ENCODE results near the gene METTL1. TPM values are rescaled to one million over a fixed set of nuclear protein-coding genes. Genes with fewer than 3 reads are reported as not detected.

Gene METTL1
- total RNA-seq: 6.7 and 8.0 TPM in 2 replicates

DNA sequence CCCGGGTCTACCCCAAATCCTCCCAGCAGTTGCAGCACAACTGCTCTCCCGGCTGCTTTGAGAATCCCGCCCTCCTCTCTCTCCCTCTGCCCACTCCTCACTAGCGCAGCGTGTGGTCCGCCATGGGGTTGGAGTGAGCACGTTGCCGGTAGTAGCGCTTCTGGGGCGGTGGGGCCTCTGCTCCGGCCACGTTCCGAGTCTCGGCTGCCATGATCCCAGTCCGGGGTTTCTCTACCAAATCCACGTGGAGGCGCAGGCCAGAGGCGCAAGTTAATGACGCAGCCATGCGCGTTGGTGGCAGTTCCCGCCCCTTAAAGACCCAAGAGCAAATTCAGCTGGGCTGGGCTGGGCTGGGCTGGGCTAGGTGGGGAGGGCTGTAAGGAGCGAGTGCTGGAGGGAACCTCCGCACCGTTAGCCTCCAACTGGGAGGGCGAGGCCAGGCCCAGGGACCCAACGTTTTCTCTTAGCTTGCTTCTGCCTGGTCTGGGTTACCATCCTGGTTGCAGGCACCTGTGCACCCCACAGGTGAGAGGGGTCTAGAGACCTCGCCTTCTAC lies at the start of gene METTL1:
Gene METTL1, minus strand, starts transcription at position 233 of the 556 bp plus-strand sequence. Its CDS starts 22 bp downstream, at position 211.

DNA sequence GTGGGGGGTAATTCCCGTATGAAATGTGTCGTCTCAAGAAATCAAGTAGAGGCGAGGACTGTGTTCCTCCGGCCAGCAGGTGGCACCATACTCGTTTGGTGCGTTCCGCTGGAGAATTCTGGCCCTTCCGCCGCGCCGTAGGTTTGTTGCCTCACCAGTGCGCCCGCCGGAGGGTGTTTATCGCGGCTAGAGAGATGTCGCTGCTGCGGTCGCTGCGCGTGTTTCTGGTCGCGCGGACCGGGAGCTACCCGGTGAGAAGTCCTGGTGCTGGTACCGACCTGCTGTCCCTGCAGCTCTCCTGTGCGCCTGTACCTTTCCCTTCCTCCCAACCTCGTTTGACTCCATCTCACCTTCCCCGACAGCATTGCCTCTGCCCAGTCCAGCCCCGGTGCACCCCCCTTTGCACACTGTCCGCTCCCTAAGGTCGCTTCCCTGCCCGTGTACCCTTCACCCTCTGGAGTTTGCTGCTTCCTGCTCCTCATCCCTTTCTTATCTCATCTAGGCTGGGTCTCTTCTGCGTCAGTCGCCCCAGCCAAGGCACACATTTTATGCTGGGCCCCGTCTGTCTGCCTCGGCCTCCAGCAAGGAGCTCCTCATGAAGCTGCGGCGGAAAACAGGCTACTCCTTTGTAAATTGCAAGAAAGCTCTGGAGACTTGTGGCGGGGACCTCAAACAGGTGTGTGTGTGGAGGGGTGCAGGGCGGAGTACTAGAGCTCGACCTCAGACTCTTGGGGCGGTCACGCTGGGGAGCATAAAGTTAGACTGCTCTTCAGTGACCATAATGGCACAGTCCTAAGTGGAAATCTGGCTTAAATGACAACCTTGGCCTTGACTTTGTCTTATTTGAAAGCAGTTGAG lies 10.9 kb upstream of the METTL1 start, which contains the start of gene TSFM:
Gene TSFM, plus strand, starts transcription at position 180 of the 858 bp plus-strand sequence. Its CDS starts 15 bp downstream, at position 195.

DNA sequence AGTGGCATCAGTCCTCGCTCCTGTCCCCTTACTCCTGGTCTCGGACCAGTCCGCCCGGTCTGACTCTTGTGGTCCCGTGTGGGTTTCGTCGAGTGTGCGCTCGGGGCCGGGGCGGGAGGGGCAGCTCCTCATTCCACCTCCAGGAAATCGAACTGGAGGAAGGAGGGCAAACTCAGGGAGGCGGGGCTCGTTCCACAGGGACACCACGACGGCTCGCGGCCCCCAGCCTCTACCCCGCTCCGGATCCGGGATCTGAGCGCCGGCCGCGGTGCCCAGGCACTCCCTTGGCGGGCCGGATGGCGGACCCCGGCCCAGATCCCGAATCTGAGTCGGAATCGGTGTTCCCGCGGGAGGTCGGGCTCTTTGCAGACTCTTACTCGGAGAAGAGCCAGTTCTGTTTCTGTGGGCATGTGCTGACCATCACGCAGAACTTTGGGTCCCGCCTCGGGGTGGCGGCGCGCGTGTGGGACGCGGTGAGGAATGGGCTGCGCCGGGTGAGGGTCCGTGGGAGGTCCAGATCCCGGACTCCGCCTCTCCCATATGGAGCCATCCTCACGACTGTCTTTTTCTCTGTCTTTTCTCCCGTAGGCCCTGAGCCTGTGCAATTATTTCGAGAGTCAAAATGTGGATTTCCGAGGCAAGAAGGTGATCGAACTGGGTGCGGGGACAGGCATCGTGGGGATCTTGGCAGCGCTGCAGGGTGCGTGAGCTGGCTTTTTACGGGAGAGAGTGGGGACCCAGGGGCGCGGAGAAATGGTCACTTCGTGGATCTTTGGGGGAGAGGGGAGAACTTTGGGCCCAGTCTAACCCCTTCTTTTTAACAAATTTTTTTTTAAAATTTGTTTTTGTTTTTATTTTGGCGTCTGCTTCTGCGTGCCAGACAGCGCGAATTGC lies 771 bp upstream of the METTL1 start, which contains the start of gene EEF1AKMT3:
Gene EEF1AKMT3, plus strand, starts transcription at position 186 of the 894 bp plus-strand sequence. Its CDS starts 111 bp downstream, at position 297.

DNA sequence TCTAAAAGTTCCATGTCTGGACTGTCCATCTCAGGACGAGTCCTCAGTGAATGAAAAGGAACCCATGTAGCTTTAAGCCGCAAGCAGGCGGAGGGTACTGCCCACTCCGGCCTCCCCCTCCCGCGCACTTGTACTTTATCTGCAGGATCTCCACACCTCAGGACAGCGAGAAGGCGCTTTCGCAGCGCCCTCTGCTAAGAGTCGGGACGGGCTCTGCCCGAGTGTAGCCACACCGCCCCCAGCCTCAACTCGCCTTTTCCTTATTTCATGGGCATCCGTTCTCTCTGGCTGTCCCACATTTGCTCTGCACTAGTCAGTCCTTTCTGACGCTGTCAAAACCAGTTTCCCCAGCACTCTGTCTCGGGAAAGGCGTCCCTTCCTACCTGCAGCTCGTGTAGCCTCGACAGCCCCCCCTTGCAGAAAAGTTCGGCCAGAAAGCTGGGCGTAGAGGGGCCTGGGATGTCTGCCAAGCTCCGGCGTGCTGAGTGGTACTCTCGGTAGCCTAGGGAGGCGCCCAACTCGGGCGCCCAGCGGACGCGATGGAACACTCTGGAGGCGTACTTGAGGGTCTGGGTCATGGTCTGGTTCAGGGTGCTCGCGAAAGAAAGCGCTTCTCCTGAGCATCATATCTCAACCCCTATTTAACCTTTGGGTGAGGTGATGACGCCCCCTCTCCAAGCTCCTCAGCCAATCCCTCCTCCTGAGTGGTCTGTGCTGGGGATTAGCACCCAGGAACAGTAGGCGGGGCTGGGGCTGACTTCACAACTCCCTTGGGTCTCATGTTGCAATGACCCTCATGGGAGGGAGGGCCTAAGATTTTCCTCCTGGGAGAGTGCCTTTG lies 5.2 kb downstream of the METTL1 start, which contains the start of gene CYP27B1:
Gene CYP27B1, minus strand, starts transcription at position 615 of the 841 bp plus-strand sequence. Its CDS starts 37 bp downstream, at position 578.

DNA sequence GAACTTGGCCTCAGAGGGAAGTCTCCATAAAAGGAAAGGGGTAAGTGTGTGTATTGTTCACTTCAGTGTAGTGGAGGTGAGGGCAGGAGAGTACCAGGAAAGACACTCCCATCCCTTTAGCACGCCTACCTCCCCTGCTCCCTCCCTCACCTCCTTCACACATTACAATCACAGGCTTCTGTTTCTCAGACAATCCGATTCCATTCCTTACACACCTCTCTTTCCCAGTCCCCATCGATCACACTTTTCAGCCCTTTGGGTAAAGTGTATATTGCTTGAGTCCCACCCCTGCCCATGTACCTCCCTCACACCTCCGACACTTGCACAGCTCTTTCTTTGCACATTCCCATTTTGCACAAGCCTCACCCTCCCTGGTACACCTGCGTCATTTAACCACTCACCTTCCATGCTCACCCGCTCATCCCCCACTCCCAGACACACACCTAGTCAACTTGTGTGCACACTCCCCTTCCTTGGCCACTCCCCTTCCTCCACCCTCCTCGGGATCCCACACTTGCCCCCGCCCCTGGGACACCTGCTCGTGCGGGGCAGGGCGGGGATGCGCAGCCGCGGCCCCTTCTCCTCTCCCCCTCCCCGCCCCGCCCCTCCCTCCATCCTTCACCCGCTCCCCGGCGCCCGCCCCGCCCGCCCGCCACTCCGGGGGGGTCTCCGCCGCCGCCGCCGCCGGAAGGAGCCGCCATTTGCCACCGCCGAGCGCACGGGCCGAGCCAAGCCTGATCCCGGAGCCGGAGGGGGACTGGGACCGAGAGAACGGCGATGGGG lies 17.3 kb downstream of the METTL1 start, which contains the start of gene MARCHF9:
Gene MARCHF9, plus strand, starts transcription at position 693 of the 783 bp plus-strand sequence. CDS start 426 bp downstream, outside the sequence.

DNA sequence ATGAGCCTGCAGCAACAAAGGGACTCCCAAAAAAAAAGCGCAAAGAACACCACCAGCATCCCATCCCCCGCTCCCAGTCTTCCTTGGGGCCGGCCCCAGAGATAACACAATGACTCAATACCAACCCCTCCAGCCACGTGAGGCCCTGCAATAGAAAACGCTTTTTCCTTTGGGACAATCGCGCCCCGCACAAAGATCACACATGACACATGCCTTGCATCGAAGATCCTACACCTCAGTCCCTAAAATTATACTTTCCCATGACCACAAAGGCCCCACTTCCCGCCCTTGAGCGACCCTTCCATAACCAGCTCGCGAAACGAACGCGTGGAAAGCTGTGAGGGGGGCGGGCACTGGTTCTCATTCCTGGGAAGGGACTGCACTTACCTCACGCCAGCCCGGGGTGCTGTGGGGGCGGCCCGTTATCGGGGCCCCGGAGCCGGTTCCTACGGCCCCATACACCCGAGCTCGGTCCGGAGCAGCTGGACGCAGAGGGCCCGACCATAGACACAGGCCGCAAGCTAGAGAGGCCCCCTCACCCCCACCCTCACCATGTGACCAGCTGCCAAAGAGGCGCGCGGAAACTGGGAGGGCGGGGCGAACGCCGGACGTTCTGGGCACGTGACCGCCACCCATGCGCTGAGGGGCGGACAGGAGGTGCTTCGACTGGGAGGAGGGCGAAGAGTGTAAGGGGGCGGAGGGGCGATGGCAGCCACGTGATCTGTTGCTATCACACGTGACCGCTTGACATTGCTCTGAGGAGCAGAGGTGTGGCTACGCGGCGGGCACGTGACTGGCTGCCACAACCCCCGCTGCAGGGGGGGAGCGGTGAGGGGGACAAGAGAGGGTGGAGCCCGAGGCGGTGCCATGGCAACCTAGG lies 19.9 kb downstream of the METTL1 start, which contains the start of gene CDK4:
Gene CDK4, minus strand, starts transcription at position 523 of the 880 bp plus-strand sequence. CDS start 593 bp downstream, outside the sequence.

DNA sequence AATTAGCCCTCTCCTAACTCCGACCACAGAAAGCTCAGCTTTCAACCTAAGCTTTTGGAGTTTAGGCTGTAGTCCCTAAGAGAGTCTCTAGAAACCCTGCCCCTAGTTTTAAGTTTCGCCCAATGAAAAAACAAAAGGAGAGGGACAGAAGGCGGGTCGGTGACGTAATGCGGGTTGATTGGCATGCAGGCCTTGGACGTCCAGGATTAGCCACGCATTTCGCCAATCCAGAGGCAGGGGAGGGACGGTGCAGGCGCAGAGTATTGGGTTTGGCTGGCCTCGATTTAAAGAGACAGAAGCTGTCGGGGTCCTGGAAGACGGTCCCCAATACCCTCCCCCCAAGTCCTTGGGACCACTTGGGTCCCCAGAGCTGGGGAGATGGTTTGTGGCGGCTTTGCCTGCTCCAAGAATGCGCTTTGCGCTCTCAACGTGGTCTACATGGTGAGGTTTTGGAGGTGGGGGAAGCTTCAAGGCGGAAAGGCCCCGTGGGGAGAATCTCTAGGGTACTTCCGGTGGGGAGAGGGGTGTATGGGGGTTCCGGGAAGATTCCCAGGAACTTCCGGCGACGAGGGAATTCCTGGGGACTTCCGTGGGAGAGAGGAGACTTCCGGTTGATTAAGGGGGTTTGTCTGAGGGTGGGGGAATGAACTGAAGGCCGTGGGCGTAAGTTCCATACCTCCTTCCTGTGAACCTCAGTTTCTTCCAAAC lies 27.0 kb downstream of the METTL1 start, which contains the start of gene TSPAN31:
Gene TSPAN31, plus strand, starts transcription at position 263 of the 708 bp plus-strand sequence. Its CDS starts 116 bp downstream, at position 379.

DNA sequence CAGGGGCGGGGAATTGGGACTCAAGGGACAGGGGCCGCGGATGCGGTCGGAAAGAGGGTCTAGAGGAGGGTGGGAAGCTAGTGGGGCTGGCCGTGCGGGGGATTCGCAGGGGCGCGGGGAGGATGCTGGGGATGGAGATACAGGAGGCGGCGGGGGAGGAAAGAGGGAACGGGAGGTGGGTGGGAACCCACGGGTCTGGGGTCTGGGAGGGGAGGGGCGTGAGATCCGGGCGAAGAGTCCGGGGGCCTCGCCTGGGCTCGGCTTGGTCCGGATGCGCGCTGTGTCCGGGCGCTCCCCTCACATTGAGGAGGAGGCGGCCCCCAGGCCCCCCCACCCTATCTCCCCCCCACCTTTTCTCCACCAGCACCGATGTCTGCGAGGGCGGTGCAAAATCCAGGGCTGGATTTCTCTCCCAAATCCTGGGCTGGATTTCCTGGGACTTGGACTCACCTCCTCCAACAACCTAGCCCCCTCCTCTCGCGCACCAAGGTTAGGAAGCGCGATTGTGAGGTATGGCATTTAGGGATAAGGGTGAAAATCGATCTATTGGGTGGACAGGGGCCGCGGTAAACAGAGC lies 33.2 kb downstream of the METTL1 start, which contains the start of gene AGAP2:
Gene AGAP2, minus strand, starts transcription at position 82 of the 577 bp plus-strand sequence. CDS start 496 bp downstream, outside the sequence.

Small RNAs within 50 kb of the gene (small RNA-seq; reads per million reads assigned to genes)
- not detected for gene RNU6-1083P

Other genes starting within 250 kb of the METTL1 start
- 3.8 and 5.2 TPM in 2 replicates for gene MBD6, start 249.3 kb downstream of the METTL1 start, total RNA-seq
- gene DCTN2, start 224.9 kb downstream of the METTL1 start, total RNA-seq: 113 and 132 TPM in 2 replicates
- under 0.01 and 0.22 TPM in 2 replicates for gene KIF5A, start 222.1 kb downstream of the METTL1 start, total RNA-seq
- 23.5 and 26.2 TPM in 2 replicates for gene PIP4K2C, start 180.9 kb downstream of the METTL1 start, total RNA-seq
- 9.4 and 11.2 TPM in 2 replicates for gene DTX3, start 167.3 kb downstream of the METTL1 start, total RNA-seq
- 16.2 and 17.2 TPM in 2 replicates for gene ARHGEF25, start 160.7 kb downstream of the METTL1 start, total RNA-seq
- 1.0 and 2.9 TPM in 2 replicates for gene B4GALNT1, start 138.9 kb downstream of the METTL1 start, total RNA-seq
- 154 and 254 TPM in 2 replicates for gene OS9, start 78.0 kb downstream of the METTL1 start, total RNA-seq
- gene AGAP2, start 33.4 kb downstream of the METTL1 start, total RNA-seq: 0.11 and 0.39 TPM in 2 replicates
- gene TSPAN31, start 27.1 kb downstream of the METTL1 start, total RNA-seq: 71.6 and 76.1 TPM in 2 replicates
- gene CDK4, start 19.8 kb downstream of the METTL1 start, total RNA-seq: 108 and 195 TPM in 2 replicates
- 1.1 and 1.2 TPM in 2 replicates for gene MARCHF9, start 17.0 kb downstream of the METTL1 start, total RNA-seq
- 0.22 and 0.65 TPM in 2 replicates for gene CYP27B1, start 5.0 kb downstream of the METTL1 start, total RNA-seq
- 5.9 and 8.0 TPM in 2 replicates for gene EEF1AKMT3, start 509 bp upstream of the METTL1 start, total RNA-seq
- gene TSFM, start 10.7 kb upstream of the METTL1 start, total RNA-seq: 16.1 and 22.7 TPM in 2 replicates
- 5.4 and 6.9 TPM in 2 replicates for gene AVIL, start 46.6 kb upstream of the METTL1 start, total RNA-seq
- gene CTDSP2, start 74.6 kb upstream of the METTL1 start, total RNA-seq: 120 and 148 TPM in 2 replicates
- gene ATP23, start 169.5 kb upstream of the METTL1 start, total RNA-seq: 6.9 and 9.1 TPM in 2 replicates

Data from articular chondrocyte of knee joint (primary cell).